Calu3 (cell line): Measurements from ENCODE around the gene PDXDC1. TPM values are rescaled to one million over a fixed set of nuclear protein-coding genes. Genes with fewer than 3 reads are reported as not detected.
A peak's percentile ranks its signal among the peaks of the same experiment; 100 is the strongest.
"Not testable (repeated sequence)": the region's sequence is repeated elsewhere in the genome, so short reads cannot be mapped to it uniquely, and the experiment has no call there.

Experiments used
- BruUV-seq: library from RNA; stranded (reverse); fragments of 400-500 nt; replicated peaks from 2 replicates; lab custom pipeline; 2021; lab: Mats Ljungman, UMichigan
- CTCF ChIA-PET: fragments of 300-600 bp; sonication (Branson Sonifier 250); formaldehyde crosslinking; loops from one replicate; lab custom pipeline; 2022; ENCODE audit warnings: antibody characterized with exemption; lab: Charles Lee
- DNase-seq: peaks from one replicate; pipeline ENCODE4 v3.0.0; 2022
- H3K27ac Mint-ChIP-seq: one replicate; pipeline ENCODE4 v1.8.0; 2022; ENCODE audit warnings: mixed read lengths; ENCODE audit not compliant: unreplicated experiment
- H3K27me3 Mint-ChIP-seq: one replicate; pipeline ENCODE4 v1.8.0; 2022; ENCODE audit warnings: mixed read lengths; ENCODE audit not compliant: unreplicated experiment
- H3K36me3 Mint-ChIP-seq: one replicate; pipeline ENCODE4 v1.8.0; 2022; ENCODE audit warnings: mild to moderate bottlenecking, moderate library complexity, mixed read lengths; ENCODE audit not compliant: insufficient read depth, unreplicated experiment
- H3K4me1 Mint-ChIP-seq: one replicate; pipeline ENCODE4 v1.8.0; 2022; ENCODE audit warnings: mild to moderate bottlenecking, low read depth, mixed read lengths; ENCODE audit not compliant: unreplicated experiment
- H3K4me3 Mint-ChIP-seq: one replicate; pipeline ENCODE4 v1.8.0; 2022; ENCODE audit warnings: mild to moderate bottlenecking, low read depth, moderate library complexity, mixed read lengths; ENCODE audit not compliant: unreplicated experiment
- H3K9me3 Mint-ChIP-seq: one replicate; pipeline ENCODE4 v1.8.0; 2022; ENCODE audit warnings: low read depth, mixed read lengths; ENCODE audit not compliant: unreplicated experiment
- intact Hi-C: fragments of 100-400 bp; cut with micrococcal nuclease; formaldehyde crosslinking; loops from one replicate; pipeline ENCODE4 v1.10.0; 2022; ENCODE audit not compliant: unreplicated experiment
- total RNA-seq: library from RNA; stranded (reverse); gene quantifications from 2 replicates; pipeline ENCODE4 v1.2.3, GENCODE V29; 2022
- TF ChIP-seq, protein P1 (sequence below): fragments of 200-600 bp; IDR thresholded peaks from one replicate; pipeline ENCODE4 v1.8.0; 2022; ENCODE audit warnings: antibody characterized with exemption; ENCODE audit not compliant: unreplicated experiment

The PDXDC1 gene
- total RNA-seq, 1 experiment from 2014 or later: 171 TPM

DNA sequence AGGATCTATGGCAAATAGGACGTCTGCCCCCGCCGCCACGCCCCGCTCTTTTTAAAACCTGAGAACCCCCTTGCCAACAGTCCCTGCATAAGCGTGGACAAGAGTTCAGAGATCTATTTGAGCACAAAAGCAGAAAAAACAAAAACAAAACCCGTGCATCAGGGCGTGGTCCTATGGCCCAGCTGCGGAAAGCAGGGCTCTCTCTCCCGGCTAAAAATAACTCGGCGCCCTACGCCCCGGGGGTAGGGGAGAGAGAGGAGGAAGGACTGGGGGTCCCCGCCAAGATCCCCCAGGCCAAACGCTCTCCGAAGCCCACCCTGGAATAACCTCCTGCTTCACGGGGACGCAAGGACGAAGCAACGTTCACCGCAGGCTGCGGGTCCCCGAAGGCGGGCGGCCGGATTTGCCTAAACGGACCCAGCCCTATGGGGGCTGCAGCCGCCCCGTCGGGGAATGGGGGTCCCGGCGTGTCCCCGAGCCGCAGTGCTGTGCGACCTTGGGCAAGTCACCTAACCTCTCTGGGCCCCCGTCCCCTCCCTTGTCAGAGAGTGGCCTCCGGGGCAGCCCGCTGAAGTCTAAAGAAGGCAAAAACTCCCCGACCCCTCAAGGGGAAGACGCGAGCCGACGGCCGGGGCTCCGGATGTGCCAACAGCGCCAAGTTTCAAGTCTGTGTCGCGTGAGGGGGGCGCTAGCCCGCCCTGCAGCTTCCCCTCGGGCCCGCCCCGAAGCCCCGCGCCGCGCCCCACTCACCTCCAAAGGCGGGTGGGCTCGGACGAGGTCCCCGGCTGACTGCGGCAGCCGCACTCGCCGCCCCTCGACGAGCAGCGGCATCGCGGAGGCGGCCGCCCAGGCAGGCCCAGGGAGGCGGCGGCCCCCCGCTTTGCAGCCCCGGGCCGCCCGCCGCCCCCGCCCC is 80.6 kb downstream of the PDXDC1 start:
- Mint-ChIP-seq H3K4me3 (peak overlapping the region; percentile 76), H3K27ac (peak overlapping the region; percentile 50), H3K4me1 (peaks cover 25% of the 10 kb centered on the region), H3K36me3 (peaks cover 32% of the 10 kb centered on the region), H3K9me3 (no peaks in the 10 kb centered on the region), H3K27me3 (no peaks in the 10 kb centered on the region)
- no TSS peak for BruUV-seq
- no peak for DNase-seq
- TF ChIP-seq, protein P1, sequence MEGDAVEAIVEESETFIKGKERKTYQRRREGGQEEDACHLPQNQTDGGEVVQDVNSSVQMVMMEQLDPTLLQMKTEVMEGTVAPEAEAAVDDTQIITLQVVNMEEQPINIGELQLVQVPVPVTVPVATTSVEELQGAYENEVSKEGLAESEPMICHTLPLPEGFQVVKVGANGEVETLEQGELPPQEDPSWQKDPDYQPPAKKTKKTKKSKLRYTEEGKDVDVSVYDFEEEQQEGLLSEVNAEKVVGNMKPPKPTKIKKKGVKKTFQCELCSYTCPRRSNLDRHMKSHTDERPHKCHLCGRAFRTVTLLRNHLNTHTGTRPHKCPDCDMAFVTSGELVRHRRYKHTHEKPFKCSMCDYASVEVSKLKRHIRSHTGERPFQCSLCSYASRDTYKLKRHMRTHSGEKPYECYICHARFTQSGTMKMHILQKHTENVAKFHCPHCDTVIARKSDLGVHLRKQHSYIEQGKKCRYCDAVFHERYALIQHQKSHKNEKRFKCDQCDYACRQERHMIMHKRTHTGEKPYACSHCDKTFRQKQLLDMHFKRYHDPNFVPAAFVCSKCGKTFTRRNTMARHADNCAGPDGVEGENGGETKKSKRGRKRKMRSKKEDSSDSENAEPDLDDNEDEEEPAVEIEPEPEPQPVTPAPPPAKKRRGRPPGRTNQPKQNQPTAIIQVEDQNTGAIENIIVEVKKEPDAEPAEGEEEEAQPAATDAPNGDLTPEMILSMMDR: no peak
- CTCF ChIA-PET: no interaction called here
- intact Hi-C loops: no loop called here

DNA sequence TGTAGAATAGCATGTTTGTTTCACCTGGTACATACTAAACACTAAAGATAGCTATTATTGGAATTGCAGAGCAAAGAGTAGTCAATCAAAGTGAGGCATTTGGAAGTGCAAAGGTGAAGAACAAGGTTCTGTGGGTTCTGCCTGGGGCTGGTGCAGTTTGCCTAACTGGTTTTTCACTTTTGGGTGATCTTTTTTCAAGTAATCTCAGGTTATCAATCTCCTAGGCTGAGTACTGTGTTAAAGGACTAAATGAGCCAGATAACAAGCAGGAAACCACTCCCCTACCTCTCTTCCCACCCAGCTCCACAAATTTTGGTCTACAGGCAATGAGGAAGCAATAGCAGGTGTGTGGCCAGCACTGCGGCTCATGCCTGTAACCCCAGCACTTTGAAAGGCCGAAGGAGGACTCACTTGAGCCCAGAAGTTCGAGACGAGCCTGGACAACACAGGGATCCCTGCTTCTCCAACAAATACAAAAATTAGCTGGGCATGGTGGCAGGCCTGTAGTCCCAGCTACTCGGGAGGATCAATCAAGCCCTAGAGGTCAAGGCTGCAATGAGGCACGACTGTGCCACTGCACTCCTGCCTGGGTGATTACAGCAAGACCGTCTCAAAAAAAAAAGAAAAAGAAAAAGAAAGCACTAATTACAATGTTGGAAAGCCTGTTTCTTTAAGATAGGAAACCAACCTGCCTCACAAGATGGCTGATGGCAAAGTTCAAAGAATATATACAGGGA is 83.0 kb downstream of the PDXDC1 start:
- TF ChIP-seq, protein P1: no peak
- no TSS peak for BruUV-seq
- no peak for DNase-seq
- Mint-ChIP-seq H3K27me3 (no peaks in the 10 kb centered on the region), H3K4me1 (peaks cover 25% of the 10 kb centered on the region), H3K27ac (no peak overlapping the region), H3K9me3 (no peaks in the 10 kb centered on the region), H3K36me3 (peaks cover 48% of the 10 kb centered on the region), H3K4me3 (no peak overlapping the region)
- CTCF ChIA-PET: interaction anchor here (0.5 to 0.8 kb wide), 2 partner anchors 37 to 99 kb away, joined by 3 read pairs; partner anchors contain the start of gene RRN3
- intact Hi-C loops: no loop called here

DNA sequence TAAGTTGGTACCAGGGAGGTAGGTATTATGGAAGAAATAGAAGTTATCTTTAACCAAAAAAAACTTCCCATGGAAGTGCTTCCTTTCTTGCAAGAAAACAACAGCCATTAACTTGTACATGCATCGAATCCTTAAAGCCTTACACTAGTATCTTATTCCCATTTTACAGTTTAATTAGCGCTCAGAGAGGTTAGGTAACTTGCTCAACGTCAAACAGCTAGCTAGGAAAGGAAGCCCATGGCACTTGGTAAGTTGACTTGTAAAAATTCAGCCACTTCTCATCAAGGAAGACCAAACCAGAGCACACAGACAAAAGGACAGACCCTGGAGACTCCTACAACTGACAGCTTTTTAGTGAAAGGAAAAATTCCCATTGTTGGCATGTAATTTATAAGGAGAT is 84.5 kb downstream of the PDXDC1 start:
- BruUV-seq: no TSS peak
- no peaks in the 10 kb centered on the region for H3K27me3 Mint-ChIP-seq
- peaks cover 60% of the 10 kb centered on the region for H3K36me3 Mint-ChIP-seq
- no peak overlapping the region for H3K4me3 Mint-ChIP-seq
- TF ChIP-seq, protein P1: no peak
- no peaks in the 10 kb centered on the region for H3K9me3 Mint-ChIP-seq
- H3K27ac Mint-ChIP-seq: no peak overlapping the region
- intact Hi-C loops: no loop called here
- CTCF ChIA-PET: no interaction called here
- no peak for DNase-seq
- peaks cover 18% of the 10 kb centered on the region for H3K4me1 Mint-ChIP-seq

DNA sequence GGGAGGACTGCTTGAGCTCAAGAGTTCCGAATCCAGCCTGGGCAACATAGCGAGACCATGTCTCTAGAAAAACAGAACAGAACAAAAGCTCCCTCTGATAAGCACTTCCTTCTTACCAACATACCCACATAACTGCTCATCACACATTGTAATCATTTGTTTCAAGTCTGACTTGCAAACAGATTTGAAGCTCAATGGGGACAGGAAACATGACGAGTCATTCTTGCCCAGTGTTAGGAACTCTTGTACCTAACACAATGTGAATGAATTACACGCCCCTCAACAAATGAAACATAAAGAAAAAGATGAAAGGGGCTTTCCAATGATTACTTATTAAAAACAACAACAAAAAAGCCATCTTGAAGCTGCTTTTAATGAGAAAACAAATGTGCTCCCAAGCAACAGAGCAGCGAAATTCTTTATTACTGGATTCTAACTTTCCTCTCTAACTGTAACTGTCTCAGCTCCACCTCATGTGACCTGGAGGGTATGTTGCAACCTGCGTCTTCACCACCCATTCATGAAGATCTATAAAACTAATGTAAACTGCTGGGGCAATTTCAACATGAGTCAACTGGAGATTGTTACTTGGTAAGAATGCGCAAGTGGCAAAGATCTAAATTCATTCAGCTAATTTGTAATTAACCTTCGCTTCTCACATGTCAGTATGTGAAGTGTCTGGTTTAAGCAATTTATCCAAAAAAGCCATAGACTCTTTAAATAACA is 87.4 kb downstream of the PDXDC1 start:
- H3K4me1 Mint-ChIP-seq, DNase-seq, H3K27ac Mint-ChIP-seq, BruUV-seq, intact Hi-C loops, H3K4me3 Mint-ChIP-seq, H3K9me3 Mint-ChIP-seq, CTCF ChIA-PET, H3K27me3 Mint-ChIP-seq: not testable (repeated sequence)
- H3K36me3 Mint-ChIP-seq: peaks cover 55% of the 10 kb centered on the region

DNA sequence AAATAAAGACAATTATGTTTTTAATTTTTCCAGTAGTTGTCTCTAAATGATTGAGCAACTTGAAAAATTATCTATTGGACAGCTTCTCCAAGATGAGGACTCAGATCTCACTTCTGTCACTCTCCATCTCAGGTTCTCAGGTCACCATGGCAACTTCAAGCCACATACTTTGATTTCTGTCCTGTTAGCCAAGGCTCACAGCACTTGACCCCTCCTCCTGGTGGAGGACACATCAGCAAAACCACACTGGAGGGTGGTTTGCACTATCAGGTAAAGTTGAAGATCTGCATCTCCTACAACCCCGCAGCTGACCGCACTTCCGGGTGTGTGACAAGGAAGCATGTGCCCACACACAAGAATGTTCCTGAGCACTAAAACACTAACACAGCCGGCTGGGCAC is 91.1 kb downstream of the PDXDC1 start:
- H3K27ac Mint-ChIP-seq, intact Hi-C loops, BruUV-seq, H3K27me3 Mint-ChIP-seq, CTCF ChIA-PET, H3K4me3 Mint-ChIP-seq, H3K9me3 Mint-ChIP-seq, H3K4me1 Mint-ChIP-seq, DNase-seq: not testable (repeated sequence)
- peaks cover 37% of the 10 kb centered on the region for H3K36me3 Mint-ChIP-seq

DNA sequence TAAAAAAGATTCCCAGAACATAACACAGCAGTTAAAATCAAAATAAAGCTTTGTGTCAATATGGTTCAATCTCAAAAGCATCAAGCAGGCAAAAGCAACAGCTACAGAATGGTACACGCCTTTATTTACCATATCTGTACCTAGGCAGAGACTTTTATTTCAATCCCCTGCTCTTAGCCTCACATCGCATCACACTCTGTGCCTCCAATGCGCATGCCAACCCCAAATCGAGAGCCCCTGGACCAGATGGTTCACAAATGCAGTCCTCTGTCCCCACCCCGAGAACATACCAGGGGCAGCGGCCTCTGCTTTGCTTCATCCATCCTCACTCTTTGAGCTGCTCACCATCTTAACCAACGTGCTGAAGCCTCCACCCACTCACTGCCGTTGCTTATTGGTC is 91.9 kb downstream of the PDXDC1 start:
- intact Hi-C loops, H3K9me3 Mint-ChIP-seq, H3K4me1 Mint-ChIP-seq, BruUV-seq, H3K27ac Mint-ChIP-seq, H3K27me3 Mint-ChIP-seq, H3K4me3 Mint-ChIP-seq, CTCF ChIA-PET, DNase-seq: not testable (repeated sequence)
- H3K36me3 Mint-ChIP-seq: peaks cover 34% of the 10 kb centered on the region

DNA sequence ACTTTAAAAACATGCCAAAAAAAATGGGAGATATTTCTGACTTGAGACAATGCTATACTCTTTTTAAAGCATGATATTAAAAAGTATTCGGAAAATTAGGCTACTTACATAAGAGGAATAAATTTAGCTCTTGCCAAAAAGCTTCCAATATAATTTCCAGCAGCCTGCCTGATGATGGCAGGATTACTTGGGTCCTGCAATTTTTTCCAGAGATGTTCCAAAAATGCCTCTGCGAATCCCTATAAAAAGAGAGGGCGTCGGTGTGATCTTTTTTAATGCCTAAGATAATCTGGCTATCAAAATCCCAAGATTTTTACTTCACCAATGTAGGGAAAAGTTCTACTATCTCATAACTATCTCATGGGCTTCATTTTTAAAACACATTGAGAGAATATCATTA is 96.2 kb downstream of the PDXDC1 start:
- H3K27ac Mint-ChIP-seq, intact Hi-C loops, BruUV-seq, H3K9me3 Mint-ChIP-seq, DNase-seq, H3K4me1 Mint-ChIP-seq, H3K27me3 Mint-ChIP-seq, H3K4me3 Mint-ChIP-seq: not testable (repeated sequence)
- CTCF ChIA-PET: interaction anchor here (0.6 kb wide), 1 partner anchor 60 kb away, joined by 5 read pairs; no protein-coding TSS in a partner anchor
- peaks cover 43% of the 10 kb centered on the region for H3K36me3 Mint-ChIP-seq
